Natural killer cell (primary cell): ENCODE measurements around the gene OR5AR1. TPM values are rescaled to one million over a fixed set of nuclear protein-coding genes. Genes with fewer than 3 reads are reported as not detected.

Experiments used
- ATAC-seq, 3 donors: fragments of 150-1000 bp in 2 of 3; fragments of 200-7000 bp in 1 of 3; cut with Tn5 transposase; 1 replicate in 1 of 3; 2 replicates in 2 of 3; pipeline ENCODE4 v1.10.0; 2021; ENCODE audit warnings: mild to moderate bottlenecking in 2 of 3, moderate library complexity in 2 of 3
- DNase-seq, 2 donors: peaks; one replicate each; pipeline versions ENCODE4 v3.0.0 to v3.0.0-alpha.2; 2013 to 2021; ENCODE audit warnings: mixed read lengths in 1 of 2
- H3K27ac ChIP-seq: one replicate; pipeline ENCODE4 v1.5.1; 2013; ENCODE audit warnings: mild to moderate bottlenecking, low read length
- H3K27me3 ChIP-seq: one replicate; pipeline ENCODE4 v1.6.1; 2013; ENCODE audit warnings: low read length; ENCODE audit not compliant: control insufficient read depth, insufficient read depth
- H3K36me3 ChIP-seq: one replicate; pipeline ENCODE4 v1.6.1; 2013; ENCODE audit warnings: low read length; ENCODE audit not compliant: control insufficient read depth, insufficient read depth
- H3K4me1 ChIP-seq: one replicate; pipeline ENCODE4 v1.6.1; 2013; ENCODE audit warnings: low read length; ENCODE audit not compliant: control insufficient read depth, insufficient read depth
- H3K4me3 ChIP-seq: one replicate; pipeline ENCODE4 v1.5.1; 2013; ENCODE audit warnings: low read length
- H3K9me3 ChIP-seq: one replicate; pipeline ENCODE4 v1.6.1; 2013; ENCODE audit warnings: low read length; ENCODE audit not compliant: control insufficient read depth, insufficient read depth
- H3K27ac Mint-ChIP-seq, 2 donors: one replicate each; pipeline ENCODE4 v1.8.0; 2022; ENCODE audit warnings: mild to moderate bottlenecking in 2 of 2, mixed read lengths in 2 of 2, moderate library complexity in 1 of 2
- H3K27me3 Mint-ChIP-seq, 2 donors: one replicate each; pipeline ENCODE4 v1.8.0; 2022; ENCODE audit warnings: low read depth in 2 of 2, mixed read lengths in 2 of 2
- H3K36me3 Mint-ChIP-seq: one replicate; pipeline ENCODE4 v1.8.0; 2022; ENCODE audit warnings: mixed read lengths
- H3K4me1 Mint-ChIP-seq, 2 donors: one replicate each; pipeline ENCODE4 v1.8.0; 2022; ENCODE audit warnings: mixed read lengths in 2 of 2
- H3K4me3 Mint-ChIP-seq: one replicate; pipeline ENCODE4 v1.8.0; 2022; ENCODE audit warnings: mild to moderate bottlenecking, moderate library complexity, mixed read lengths
- H3K9me3 Mint-ChIP-seq, 2 donors: one replicate each; pipeline ENCODE4 v1.8.0; 2022; ENCODE audit warnings: mixed read lengths in 2 of 2
- CTCF ChIP-seq: fragments of 200-600 bp; IDR thresholded peaks from one replicate; pipeline ENCODE4 v1.8.0; 2022; ENCODE audit warnings: antibody characterized with exemption
- WGBS: methylation state at CpG from one replicate; pipeline ENCODE4 v1.1.7; 2013; ENCODE audit warnings: missing lambda C conversion rate; ENCODE audit not compliant: insufficient coverage; 5-methylcytosine and 5-hydroxymethylcytosine counted together
- intact Hi-C: fragments of 100-400 bp; cut with micrococcal nuclease; formaldehyde crosslinking; loops from one replicate; pipeline ENCODE4 v1.14.2; 2022
- total RNA-seq, 4 donors: library from RNA; stranded (reverse); fragments of 120-200 nt in 1 of 4; gene quantifications; one replicate each; pipeline versions ENCODE4 v1.2.3 to v1.2.4, GENCODE V29; 2013 to 2022

The OR5AR1 gene
- total RNA-seq, 3 donors from 2014 or later (not counting 1 experiment from before 2014, with no cell fraction given), result not detected

- Histone ChIP-seq H3K9me3 (peaks cover 3% of the 10 kb centered on the region), H3K27me3 (no peaks in the 10 kb centered on the region), H3K4me1 (no peaks in the 10 kb centered on the region), H3K4me3 (no peak overlapping the region), H3K27ac (no peak overlapping the region), H3K36me3 (no peaks in the 10 kb centered on the region)
- peaks cover 12 to 15% of the 10 kb centered on the region in 2 donors for H3K9me3 Mint-ChIP-seq
- H3K4me3 Mint-ChIP-seq, result no peak overlapping the region
- intact Hi-C loops, result no loop called here
- ATAC-seq (no peak), DNase-seq (no peak)
- TF ChIP-seq CTCF, result no peak
- H3K27ac Mint-ChIP-seq, result no peak overlapping the region
- no peaks in the 10 kb centered on the region for H3K4me1 Mint-ChIP-seq
- no peaks in the 10 kb centered on the region for H3K27me3 Mint-ChIP-seq
- no peaks in the 10 kb centered on the region for H3K36me3 Mint-ChIP-seq
- WGBS, result 100% methylated on average over 1 of the region's 2 CpGs
Measured at GRCh38 chr11:56693428-56693827, 29.9 kb downstream of the OR5AR1 start.

- Histone ChIP-seq H3K36me3 (no peaks in the 10 kb centered on the region), H3K4me1 (no peaks in the 10 kb centered on the region), H3K9me3 (no peaks in the 10 kb centered on the region), H3K4me3 (no peak within 1 kb of the TSS), H3K27me3 (no peaks in the 10 kb centered on the region), H3K27ac (no peak within 1 kb of the TSS)
- no peak for TF ChIP-seq CTCF
- Mint-ChIP-seq H3K27ac (no peak within 1 kb of the TSS), H3K36me3 (no peaks in the 10 kb centered on the region), H3K4me1 (no peaks in the 10 kb centered on the region), H3K9me3 (peaks cover 16 to 17% of the 10 kb centered on the region in 2 donors), H3K27me3 (no peaks in the 10 kb centered on the region), H3K4me3 (no peak within 1 kb of the TSS)
- 93% methylated on average over 1 of the region's 1 CpG for WGBS
- ATAC-seq, result no peak
- DNase-seq, result no peak
- intact Hi-C loops, result no loop called here
Measured at GRCh38 chr11:56698795-56699194, 35.3 kb downstream of the OR5AR1 start, which contains the start of gene OR9G1. Gene OR9G1 (plus strand): TSS chr11:56699095. CDS start chr11:56700388, 1,293 bp downstream.

GRCh38 chr11:56700242-56700913, 36.9 kb downstream of the OR5AR1 start:
- Histone ChIP-seq H3K4me3 (no peak overlapping the region), H3K4me1 (no peaks in the 10 kb centered on the region), H3K27ac (no peak overlapping the region), H3K9me3 (no peaks in the 10 kb centered on the region), H3K36me3 (no peaks in the 10 kb centered on the region), H3K27me3 (no peaks in the 10 kb centered on the region)
- DNase-seq, result no peak
- H3K36me3 Mint-ChIP-seq, result no peaks in the 10 kb centered on the region
- peaks cover 13 to 20% of the 10 kb centered on the region in 2 donors for H3K9me3 Mint-ChIP-seq
- intact Hi-C loops, result no loop called here
- no peaks in the 10 kb centered on the region for H3K27me3 Mint-ChIP-seq
- TF ChIP-seq CTCF, result no peak
- H3K4me3 Mint-ChIP-seq, result no peak overlapping the region
- WGBS, result 57% methylated on average over 10 of the region's 10 CpGs
- H3K4me1 Mint-ChIP-seq, result no peaks in the 10 kb centered on the region
- no peak overlapping the region for H3K27ac Mint-ChIP-seq
- peak in 1 of 3 donors; percentile 47 for ATAC-seq
